Amniotic stem cell (primary cell): ENCODE data around the gene CEP41.

Experiments used
- DNase-seq: peaks from one replicate; lab custom pipeline; 2025; lab: John Stamatoyannopoulos, UW

The CEP41 gene

DNA sequence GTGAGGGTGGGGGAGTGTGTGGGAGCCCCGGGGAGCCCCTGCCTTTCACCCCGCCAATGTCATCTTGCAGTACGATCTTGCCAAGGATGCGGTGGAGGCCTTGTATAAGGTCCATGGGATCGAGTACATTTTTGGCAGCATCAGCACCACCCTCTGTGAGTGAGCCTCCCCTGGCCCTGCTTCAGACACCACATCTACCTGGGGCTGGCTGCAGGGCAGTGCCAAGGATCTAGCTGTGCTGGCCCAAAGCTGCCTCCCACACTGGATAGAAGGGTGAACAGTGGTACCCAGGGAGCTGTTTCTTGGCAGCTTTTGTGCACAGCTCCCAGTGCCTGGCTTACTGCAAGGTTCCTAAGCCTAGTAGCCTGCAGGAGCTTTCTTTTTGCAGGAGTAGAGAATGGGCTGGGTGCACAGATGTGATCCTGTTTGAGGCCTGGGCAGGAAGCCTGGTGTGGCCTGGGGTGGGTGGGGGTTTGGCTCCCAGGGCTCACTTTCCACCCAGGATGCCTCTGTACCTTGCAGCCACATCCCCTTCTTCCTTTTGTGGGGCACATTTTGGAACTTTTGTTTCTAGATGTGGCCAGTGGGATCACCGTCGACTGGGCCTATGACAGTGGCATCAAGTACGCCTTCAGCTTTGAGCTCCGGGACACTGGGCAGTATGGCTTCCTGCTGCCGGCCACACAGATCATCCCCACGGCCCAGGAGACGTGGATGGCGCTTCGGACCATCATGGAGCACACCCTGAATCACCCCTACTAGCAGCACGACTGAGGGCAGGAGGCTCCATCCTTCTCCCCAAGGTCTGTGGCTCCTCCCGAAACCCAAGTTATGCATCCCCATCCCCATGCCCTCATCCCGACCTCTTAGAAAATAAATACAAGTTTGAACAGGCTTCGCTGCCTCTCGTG is 72.7 kb downstream of the CEP41 start:
- DNase-seq, result no peak

DNA sequence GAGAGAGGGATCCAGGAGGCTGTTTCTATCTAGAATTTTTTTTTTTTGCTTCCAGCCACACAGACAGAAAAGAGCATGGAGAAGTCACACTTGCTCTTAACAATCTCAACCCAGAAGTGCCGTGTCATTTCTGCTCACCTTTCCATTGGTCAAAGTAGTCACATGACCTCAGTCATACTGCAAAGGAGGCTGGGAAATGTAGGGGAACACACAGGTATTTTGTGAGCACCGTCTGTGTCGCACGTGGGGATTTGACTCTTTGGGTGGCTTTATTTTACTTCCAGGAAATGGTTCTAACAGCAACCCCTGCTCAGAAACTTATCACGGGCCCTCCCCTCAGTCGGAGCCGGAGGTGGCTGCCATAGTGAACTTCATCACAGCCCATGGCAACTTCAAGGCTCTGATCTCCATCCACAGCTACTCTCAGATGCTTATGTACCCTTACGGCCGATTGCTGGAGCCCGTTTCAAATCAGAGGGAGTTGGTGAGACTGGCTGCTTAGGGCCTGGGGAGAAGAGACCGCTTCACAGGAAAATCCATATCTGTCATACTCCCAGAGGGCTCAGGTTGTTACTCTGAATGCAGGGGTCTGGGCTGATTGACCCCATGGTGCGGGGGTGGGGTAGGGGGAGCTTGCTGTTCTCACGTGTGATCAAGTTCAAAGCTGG is 73.6 kb downstream of the CEP41 start:
- no peak for DNase-seq

DNA sequence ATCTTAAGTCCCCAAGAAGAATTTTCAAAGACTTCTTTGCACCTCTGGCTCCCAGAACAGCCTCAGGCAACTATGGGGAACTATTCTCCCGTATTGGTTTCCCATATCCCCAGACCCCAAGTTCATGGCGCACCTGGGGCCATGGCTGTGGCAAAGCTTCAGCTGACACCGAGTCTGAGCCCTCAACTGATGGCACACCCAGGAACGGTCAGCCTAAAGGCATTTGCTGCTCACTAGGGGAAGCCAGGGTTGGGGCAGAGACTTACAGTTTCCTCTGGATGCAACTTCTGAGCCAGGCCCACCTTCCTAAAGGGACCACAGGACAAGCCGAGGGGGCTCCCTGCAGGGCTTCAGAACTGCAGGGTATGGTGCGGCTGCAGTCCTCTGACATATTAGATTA is 74.3 kb downstream of the CEP41 start:
- DNase-seq, result no peak

DNA sequence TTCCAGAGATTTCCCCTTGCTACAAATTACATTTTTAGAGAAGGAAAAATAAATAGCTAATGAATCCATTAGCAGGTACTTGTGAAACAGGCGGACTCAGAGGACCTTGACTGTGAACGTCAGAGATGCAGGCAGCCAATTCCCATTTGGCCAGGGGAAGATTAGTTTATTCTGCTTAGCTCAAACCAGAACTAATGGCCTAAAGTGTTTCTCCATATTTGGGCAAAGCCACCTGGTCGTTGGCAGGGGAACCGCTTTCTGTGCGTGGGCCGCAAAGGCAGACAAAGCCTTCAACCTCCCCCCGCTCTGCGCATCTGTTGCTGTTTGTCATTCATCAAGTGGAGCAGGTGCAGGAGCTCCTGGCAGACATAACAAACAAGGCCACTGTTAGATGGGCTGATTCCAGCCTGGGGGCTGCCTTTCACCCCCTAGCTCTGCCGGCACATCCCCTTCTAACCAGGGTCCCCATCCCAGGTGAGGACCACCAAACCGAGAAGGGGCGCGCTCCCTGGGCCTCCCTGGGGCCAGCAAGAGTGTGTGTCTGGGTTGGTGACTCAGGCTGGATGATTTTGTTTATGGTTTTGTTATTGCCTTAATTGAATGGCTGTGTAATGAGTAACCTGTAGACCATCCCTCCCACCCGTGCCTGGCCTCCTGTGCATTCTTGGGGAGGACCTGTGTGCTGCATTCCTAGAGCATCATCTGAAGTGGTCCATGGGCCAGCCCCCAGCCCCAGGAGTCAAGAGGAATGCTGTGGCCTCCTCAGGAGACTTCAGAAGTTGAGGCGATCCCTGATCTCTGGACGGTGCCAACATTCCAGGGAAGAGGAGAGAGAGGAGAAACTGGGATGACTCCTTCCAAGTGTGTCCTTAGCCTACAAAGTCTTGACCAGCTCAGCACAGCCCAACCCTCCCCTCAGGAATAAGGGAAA is 75.0 kb downstream of the CEP41 start:
- no peak for DNase-seq

DNA sequence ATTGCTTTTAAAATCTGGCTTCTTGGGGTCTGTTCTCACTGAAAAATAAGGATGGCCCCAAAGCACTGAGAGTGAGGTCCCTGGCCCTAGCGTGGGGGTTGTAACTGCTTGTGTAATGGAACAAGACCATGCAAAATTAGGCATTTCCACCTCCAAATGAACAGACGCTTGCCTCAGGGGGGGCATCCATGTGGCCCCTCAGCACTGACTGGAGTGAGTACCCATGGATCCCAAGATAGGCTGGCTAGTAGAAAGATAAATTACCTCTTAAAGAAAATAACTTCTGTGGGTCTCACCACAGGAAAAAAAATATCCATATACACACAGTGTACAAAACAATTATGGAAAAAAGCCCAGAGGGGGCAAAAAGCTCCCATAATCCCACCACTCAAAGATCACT is 75.7 kb downstream of the CEP41 start:
- DNase-seq, result no peak

DNA sequence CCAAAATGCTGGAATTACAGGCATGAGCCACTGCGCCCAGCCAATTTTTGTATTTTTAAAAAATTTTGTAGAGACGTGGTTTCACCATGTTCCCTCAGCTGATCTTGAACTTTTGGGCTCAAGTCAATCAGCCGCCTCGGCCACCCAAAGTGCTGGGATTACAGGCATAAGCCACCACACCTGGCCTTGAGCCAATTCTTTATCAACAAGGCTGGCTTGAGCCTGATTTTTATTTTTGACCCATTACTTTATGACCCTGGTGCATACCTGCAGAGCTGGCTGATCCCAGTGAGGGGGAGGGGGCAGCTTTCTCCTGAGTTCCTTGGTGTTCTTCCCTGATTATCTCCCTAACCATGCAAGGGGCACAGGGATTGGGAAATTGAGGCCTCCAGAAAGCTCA is 76.4 kb downstream of the CEP41 start:
- no peak for DNase-seq

DNA sequence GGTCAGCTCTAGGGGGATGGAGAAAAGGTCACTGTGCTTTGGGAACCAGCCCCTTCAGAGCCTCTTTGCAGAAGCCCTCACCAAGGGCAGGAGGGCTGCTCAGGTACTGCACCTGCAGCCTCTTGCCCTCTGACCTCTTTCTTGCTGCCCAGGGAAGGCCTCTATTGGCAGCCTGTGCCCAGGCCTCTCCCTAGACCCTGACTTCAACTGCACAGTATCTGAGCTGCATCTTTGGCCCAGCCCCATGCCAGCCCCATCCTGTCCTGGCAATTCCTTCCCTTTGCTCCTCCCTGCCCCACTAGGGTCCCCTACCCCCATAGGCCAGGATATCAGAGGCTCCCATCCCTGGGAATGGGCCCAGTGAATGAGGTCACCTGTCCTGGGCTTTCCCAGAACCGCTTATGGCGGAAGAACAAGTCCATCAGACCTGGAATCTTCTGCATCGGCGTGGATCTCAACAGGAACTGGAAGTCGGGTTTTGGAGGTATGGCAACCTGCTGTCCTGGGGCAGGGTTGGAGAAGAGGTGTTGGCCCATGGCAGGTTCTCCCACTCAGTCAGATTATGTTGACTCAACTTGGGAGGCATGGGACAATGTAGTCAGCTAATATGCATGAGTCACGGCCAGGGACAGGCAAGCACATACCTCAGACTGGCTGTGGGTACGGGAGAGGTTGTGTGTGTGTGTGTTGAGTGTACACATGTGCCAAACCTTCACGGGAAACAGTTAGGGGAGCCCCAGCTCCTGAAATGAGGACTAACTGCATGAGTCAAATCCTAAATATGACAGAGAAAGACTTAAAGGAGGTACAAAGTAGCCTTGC is 77.6 kb downstream of the CEP41 start:
- DNase-seq, result peak; percentile 90

DNA sequence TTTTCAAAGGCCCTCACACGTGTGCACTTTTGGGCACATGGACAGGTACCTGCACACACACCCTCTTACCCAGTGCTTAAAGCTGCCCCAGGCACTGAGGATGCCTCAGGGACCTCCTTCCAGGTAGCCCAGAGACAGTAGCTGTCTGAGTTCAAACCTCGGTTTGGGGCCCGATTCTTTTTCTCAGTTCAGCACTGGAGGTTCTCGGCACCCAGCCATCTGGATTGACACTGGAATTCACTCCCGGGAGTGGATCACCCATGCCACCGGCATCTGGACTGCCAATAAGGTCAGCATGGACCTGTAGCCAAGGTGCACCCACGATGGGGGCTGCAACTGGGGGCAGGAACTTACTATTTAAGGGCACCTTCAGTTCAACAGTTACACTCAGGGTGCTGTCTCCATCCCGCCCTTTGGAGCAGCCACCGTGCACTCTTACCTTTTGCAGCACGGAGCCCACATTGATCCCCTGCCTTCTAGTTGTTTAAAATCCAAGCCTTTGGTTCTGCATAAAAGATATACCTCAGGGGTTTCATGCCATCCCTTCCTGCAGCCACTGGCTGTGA is 78.5 kb downstream of the CEP41 start:
- DNase-seq, result no peak

DNA sequence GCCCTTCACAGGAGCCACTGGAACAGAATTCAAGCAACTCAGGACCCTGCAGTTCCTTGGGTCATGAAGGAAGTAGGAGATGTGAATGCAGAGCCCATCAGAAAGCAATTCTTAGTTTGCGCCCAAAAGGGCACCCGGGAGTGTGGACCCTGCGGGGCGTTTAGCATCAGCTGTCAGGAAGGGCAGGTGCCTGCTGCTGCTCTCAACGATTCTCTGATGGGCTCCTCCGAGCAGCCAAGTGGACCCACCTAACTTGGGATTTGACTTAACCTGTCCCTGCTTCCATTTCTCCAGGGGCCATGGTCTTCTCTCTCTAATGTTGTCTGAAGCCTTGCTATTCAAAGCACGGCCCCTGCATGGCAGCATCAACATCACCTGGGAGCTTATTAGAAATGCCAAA is 79.1 kb downstream of the CEP41 start:
- no peak for DNase-seq

DNA sequence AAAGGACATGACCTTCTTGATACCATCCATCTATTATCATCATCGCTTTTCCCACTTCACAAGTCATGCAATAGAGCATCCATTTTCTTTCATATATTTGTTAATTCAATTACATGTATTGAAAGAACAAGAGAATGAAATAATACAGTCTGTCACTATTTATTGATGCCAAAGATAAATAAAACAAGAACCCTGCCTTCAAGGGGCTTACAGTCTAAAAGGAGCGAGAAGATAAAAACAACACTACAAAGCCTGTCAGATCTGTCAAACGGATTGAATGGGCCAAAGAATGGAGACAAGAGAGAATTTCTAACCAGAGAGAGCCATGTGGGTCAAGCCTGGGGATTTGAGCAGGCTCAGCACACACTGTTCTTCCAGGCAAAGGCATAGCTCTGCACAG is 80.3 kb downstream of the CEP41 start:
- no peak for DNase-seq

DNA sequence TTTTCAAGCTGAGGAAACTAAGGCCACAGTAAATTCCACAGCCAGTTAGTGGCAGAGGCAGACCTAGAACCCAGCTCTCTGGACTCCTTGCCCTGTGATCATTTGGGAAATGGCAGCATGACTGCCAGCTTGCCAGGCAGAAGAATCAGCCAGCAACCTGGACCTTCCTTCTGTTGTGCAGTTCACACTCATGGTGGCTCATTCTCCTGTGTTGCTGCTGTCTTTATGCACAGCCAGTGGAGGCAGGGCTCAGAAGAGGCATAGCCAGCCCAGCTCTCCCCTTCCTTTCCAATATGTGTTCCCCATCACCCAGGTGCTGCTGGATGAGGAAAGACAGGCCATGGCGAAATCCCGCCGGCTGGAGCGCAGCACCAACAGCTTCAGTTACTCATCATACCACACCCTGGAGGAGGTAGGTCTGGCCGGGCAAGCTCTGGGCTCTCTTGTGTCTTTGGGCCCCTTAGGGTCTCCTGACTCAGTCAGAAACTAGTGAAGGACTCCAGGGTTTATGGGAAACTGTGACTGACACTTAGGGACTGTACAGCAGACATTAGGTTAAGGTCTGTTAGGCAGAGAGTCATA is 81.4 kb downstream of the CEP41 start:
- no peak for DNase-seq

DNA sequence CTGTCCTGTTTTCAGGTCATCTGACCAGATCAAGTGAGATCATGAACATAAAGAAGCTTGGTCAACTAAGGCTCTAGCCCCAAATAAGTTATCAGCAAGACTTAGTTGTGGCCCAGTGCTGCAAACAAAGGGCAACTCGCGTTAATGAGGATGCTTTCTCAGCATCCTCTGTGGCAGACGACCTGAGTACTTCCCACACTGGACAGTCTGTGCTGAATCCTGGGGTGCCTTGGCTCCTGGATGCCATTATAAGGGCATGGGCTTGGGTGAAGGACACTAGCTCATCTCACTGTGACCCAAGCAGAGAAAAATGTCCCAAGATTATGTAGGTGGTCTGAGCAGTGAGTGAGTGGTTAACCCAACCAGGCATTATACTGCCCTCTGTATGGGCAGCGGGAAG is 82.3 kb downstream of the CEP41 start:
- no peak for DNase-seq

DNA sequence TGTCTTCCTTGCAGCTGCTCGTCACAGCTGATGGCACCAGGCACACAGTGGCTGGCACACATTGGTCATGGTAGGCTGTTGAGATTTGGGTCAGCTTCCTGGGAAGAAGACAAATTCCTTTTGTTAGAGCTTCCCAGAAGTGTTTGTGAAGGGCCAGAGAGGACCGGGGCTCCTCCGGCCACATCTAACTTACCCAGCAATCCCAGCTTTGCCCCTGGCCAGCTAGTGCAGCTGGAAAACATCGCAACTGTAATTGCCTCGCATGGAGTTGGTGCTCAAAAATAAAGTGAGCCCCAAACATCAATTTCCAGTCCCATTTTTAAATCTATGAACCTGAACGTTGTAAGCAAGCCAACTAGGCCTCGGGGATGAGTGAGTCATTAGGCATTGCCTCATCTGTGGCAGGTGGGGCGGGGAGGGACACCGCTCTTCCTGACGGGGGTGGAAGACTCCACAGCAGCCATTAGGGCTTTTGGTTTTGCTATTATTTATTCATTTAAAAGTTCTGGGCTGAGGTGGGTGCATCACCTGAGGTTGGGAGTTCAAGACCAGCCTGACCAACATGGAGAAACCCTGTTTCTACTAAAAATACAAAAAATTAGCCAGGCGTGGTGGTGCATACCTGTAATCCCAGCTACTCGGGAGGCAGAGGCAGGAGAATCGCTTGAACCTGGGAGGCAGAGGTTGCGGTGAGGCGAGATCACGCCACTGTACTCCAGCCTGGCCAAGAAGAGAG is 83.8 kb downstream of the CEP41 start:
- peak; percentile 8 for DNase-seq

DNA sequence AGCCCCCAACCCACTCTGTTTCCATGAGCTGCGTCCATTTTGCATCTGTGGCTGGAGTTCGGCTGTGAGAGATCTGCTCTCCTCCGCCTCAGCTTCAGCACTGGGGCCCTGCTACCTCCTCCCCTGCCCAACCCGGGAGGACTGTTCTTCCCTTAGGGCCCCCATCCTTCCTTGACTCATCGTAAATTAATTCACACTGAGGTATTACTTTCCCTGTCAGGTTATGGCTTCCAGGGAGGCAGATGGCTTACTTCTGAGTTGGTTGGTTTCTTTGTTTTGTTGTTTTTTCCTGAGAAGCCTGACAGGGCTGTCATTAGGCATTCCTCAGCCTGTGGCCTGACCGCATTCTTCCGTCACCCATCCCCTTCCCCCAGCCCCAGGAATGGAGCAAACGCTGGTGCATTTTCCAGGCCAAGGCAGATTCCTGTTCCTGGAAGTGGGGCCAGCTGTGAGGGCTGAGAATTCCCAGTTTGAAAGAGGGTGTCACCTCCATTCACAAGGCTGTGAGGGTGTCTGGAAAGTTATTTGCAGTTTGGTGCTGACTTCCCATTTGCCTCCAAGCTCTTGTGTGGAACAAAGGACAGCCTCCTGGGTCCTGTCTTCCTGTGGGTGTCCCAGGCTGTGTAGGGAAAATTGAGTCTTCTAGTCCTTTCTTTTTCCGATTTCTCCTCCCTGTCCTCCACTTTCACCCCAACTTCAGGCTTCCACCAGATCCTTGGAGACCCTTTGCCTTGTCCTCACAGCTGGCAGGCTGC is 84.5 kb downstream of the CEP41 start:
- DNase-seq, result peak; percentile 87

DNA sequence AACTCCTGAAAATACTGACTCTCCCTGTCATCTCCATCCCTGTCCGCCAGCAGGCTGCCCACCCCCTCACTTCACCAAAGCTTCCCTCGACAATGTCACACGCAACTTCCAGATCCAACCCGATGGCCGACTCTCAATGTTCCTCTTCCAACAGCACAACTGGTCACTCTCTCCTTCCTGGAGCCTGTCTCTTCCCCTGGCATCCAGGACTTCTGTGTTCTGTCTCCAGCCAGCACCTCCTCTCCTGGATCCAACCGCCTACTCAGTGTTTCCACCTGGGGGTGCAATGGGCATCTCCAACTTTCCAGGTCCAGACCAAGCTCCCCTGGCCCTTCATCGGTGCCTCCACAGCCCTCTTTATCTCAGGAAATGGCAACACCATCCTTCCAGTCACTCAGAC is 87.6 kb downstream of the CEP41 start:
- DNase-seq, result no peak

DNA sequence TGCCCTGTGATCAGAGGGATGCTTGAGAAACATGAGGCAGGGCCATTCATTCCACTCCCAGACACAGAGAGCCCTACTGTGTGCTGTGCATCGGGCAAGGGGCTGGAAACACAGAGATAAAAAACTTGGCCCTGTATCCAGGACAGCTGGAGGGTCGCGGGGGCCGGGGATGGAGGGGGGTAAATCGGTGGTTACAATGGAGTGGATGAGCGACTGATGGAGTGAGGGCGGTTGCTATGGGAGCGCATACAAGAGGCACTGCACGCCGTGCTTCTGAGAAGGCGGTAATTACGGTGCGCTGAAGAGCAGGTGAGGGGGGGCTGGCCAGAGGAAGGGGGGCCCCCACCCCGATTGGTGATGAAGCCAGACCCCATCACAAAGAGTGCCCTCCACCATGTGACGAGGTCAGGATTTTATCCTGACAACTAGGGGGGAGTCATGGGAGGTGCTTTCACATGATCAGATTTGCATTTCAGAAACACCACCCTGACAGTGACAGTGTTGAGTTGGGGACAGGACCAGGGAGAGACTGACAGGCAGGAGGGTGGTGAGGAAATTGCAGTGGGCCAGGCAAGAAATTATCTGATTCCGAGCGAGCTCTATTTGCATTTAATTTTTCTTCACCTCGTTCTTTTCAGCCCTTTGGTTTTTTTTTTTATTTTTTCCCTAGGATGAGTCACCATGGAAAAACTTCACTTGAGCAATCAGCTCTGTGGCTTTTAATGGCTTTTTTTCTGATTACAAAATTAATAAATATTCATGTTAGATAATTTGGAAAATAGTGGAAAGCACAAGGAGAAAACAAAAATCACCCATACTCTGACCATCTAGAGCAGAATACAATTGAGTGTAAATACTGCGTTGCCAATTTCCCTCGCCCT is 88.4 kb downstream of the CEP41 start:
- DNase-seq, result peak; percentile 8

DNA sequence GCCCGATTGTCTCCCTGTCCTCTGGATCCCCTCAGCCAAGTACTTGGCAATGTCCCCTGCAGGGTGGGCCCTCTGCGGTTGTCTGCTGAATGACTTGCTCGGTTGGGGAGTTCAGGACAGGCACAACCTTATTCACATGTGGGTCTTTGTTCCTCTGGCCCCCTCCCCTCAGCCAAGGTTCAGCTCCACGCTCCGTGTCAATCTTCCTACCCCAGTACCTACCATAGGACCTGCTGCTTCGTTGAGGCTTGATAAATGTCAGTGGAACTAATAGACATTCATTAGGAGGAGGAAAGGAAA is 89.1 kb downstream of the CEP41 start:
- no peak for DNase-seq

DNA sequence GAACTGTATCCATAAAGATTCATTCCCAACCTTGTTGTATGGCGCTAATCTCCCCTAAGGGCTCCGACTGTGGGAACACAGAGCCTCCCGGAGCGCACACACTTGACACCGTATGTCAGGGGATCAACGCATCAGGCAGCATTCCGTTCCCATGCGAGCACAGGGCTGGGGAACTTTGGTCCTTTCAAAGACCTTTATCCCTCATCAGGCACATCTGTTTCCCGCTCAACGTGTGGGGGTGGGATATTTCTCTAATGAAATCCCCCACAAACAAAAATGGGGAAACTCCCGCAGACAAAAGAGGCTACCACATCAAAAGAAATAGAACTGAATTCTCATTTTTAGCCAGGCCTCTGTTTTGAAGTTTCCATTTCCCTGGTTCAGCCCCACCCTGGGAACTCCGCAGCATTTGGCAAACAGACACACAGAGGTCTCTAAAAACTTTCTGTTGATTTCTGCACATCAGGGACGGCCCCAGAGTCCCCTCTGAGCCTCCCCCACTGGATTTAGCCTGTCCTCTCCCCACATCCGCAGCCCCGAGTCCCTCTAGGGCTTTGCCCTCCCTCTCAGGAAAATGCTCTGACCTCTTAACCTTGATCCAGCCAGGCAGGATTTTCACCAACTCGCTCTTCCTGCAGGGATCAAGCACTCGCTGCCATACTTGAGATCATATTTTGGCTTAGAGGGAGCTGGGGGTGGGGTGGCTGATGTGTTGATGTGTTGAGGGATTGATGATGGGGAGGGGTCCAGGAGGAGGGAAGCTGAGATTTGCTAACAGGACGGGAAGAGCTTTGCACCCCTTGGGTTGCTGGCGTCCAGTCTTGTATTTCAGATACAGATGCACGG is 89.6 kb downstream of the CEP41 start:
- no peak for DNase-seq
